ENCODE results near the gene C11orf87. TPM values are rescaled to one million over a fixed set of nuclear protein-coding genes. Genes with fewer than 3 reads are reported as not detected.

Gene C11orf87
- total and polyA plus RNA-seq, 2 of the 13 experiments (the other 11 are each of a cell fraction or from before 2014, with no cell fraction given) = not detected

DNA sequence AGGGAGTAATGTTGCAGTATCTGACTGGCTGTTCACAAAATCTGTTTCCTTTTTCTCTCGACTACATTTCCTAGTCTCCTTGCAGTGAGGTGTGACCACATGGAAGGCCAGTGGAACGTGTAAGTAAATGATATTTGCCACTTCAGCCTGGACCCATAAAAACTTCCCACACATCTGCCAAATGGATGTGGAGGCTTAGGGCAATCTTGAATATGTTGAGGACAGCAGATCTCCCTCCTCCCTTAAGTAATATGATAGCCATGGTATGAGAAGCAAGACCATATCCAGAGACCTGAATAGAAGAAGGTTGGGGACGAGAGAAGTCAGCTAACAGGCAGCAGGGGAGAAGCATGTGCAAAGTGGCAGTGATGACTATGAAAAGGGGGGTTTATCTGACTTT is 33.0 kb upstream of the C11orf87 start:
- no peak for FAIRE-seq
- Histone ChIP-seq H3K36me3 (replicated peaks in 1 of 2; ENCODE audit: control insufficient read depth in 1 of 2, insufficient read depth in 2 of 2, low read length in 2 of 2) (no peaks in the 10 kb centered on the region), H3K9me3 (ENCODE audit: low read length) (no peaks in the 10 kb centered on the region), H3K79me2 (ENCODE audit: insufficient read depth, low read length) (no peaks in the 10 kb centered on the region), H3K9ac (ENCODE audit: insufficient read depth, low read depth, low read length) (no peak overlapping the region), H3K27me3 (ENCODE audit: control insufficient read depth in 1 of 2, insufficient read depth in 2 of 2, low read length in 2 of 2) (no peaks in the 10 kb centered on the region), H3K27ac (ENCODE audit: extremely low read length, insufficient read depth, low read length) (no peak overlapping the region), H3K4me1 (ENCODE audit: insufficient read depth, low read length) (no peaks in the 10 kb centered on the region), H3K4me2 (ENCODE audit: low read depth, low read length) (no peak overlapping the region), H3K4me3 (replicated peaks in 1 of 3; ENCODE audit: insufficient read depth in 1 of 3, low read depth in 2 of 3, low read length in 3 of 3) (no peak overlapping the region), H4K20me1 (ENCODE audit: insufficient read depth, low read length) (no peaks in the 10 kb centered on the region), H2AFZ (ENCODE audit: low read length) (no peak overlapping the region)
- DNase-seq (ENCODE audit: low spot score) = no peak
- ChIA-PET CTCF (ENCODE audit: low intra/inter-chr PET ratio, low total read pairs) (no interaction called here), POLR2A (no interaction called here)
- in situ Hi-C loops (cut with HindIII; ENCODE audit: extremely low pct_ligation_motif_present, low pct_unique_long_range_greater_than_20kb) (no loop called here), intact Hi-C loops (cut with micrococcal nuclease; ENCODE audit: unreplicated experiment) (no loop called here)
- ATAC-seq = no peak
- WGBS (ENCODE audit: low lambda C conversion rate) = 0% methylated on average over 2 of the region's 3 CpGs
- no peak for TF ChIP-seq ZNF75D (CRISPR knock-in tag; IDR thresholded peaks at IDR 0.05; ENCODE audit: borderline replicate concordance)
- no peak for TF ChIP-seq RBFOX2 (IDR thresholded peaks at IDR 0.05; ENCODE audit: low read depth, low read length)
- TF ChIP-seq FOXA3 (CRISPR knock-in tag; IDR thresholded peaks at IDR 0.05) = no peak
- no peak for TF ChIP-seq CBX1 (IDR thresholded peaks at IDR 0.05; ENCODE audit: low read depth)
- TF ChIP-seq ZNF292 (CRISPR knock-in tag; IDR thresholded peaks at IDR 0.05; ENCODE audit: borderline replicate concordance, low read depth) = no peak
- no peak for TF ChIP-seq EP300 (IDR thresholded peaks at IDR 0.05; ENCODE audit: low read depth in 2 of 2, low read length in 2 of 2)
- no peak for TF ChIP-seq EP300 (CRISPR knock-in tag; IDR thresholded peaks at IDR 0.05; ENCODE audit: borderline replicate concordance)
- TF ChIP-seq RNF2 (conservative IDR thresholded peaks at IDR 0.05; ENCODE audit: low read depth) = no peak
- no peak for TF ChIP-seq ARNT2 (CRISPR knock-in tag; IDR thresholded peaks at IDR 0.05; ENCODE audit: low read depth)
- TF ChIP-seq, protein P1, sequence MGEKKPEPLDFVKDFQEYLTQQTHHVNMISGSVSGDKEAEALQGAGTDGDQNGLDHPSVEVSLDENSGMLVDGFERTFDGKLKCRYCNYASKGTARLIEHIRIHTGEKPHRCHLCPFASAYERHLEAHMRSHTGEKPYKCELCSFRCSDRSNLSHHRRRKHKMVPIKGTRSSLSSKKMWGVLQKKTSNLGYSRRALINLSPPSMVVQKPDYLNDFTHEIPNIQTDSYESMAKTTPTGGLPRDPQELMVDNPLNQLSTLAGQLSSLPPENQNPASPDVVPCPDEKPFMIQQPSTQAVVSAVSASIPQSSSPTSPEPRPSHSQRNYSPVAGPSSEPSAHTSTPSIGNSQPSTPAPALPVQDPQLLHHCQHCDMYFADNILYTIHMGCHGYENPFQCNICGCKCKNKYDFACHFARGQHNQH (CRISPR knock-in tag; IDR thresholded peaks at IDR 0.05) = no peak
- TF ChIP-seq ZNF136 (CRISPR knock-in tag; IDR thresholded peaks at IDR 0.05; ENCODE audit: low read depth) = no peak
- TF ChIP-seq, protein P2, sequence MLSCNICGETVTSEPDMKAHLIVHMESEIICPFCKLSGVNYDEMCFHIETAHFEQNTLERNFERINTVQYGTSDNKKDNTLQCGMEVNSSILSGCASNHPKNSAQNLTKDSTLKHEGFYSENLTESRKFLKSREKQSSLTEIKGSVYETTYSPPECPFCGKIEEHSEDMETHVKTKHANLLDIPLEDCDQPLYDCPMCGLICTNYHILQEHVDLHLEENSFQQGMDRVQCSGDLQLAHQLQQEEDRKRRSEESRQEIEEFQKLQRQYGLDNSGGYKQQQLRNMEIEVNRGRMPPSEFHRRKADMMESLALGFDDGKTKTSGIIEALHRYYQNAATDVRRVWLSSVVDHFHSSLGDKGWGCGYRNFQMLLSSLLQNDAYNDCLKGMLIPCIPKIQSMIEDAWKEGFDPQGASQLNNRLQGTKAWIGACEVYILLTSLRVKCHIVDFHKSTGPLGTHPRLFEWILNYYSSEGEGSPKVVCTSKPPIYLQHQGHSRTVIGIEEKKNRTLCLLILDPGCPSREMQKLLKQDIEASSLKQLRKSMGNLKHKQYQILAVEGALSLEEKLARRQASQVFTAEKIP (CRISPR knock-in tag; IDR thresholded peaks at IDR 0.05; ENCODE audit: borderline replicate concordance) = no peak
- TF ChIP-seq, protein P3, sequence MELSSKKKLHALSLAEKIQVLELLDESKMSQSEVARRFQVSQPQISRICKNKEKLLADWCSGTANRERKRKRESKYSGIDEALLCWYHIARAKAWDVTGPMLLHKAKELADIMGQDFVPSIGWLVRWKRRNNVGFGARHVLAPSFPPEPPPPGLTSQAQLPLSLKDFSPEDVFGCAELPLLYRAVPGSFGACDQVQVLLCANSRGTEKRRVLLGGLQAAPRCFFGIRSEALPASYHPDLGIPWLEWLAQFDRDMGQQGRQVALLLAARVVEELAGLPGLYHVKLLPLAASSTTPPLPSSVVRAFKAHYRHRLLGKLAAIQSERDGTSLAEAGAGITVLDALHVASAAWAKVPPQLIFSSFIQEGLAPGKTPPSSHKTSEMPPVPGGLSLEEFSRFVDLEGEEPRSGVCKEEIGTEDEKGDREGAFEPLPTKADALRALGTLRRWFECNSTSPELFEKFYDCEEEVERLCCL (CRISPR knock-in tag; IDR thresholded peaks at IDR 0.05; ENCODE audit: borderline replicate concordance) = no peak
- TF ChIP-seq MBNL3 (CRISPR knock-in tag; conservative IDR thresholded peaks at IDR 0.05) = no peak
- no peak for TF ChIP-seq WIZ (CRISPR knock-in tag; IDR thresholded peaks at IDR 0.05)
- no peak for TF ChIP-seq ZNF546 (CRISPR knock-in tag; conservative IDR thresholded peaks at IDR 0.05)
- TF ChIP-seq, protein P4, sequence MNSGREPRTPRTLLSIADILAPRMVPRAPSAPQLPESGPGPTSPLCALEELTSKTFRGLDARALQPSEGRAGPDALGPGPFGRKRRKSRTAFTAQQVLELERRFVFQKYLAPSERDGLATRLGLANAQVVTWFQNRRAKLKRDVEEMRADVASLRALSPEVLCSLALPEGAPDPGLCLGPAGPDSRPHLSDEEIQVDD (CRISPR knock-in tag; IDR thresholded peaks at IDR 0.05; ENCODE audit: borderline replicate concordance) = no peak
- TF ChIP-seq FOXJ3 (CRISPR knock-in tag; IDR thresholded peaks at IDR 0.05; ENCODE audit: borderline replicate concordance) = no peak
- no peak for TF ChIP-seq CEBPG (CRISPR knock-in tag; IDR thresholded peaks at IDR 0.05)
- TF ChIP-seq ZNF251 (CRISPR knock-in tag; IDR thresholded peaks at IDR 0.05) = no peak
- no TSS peak for BruUV-seq (replicated peaks)
